B cell (primary cell): ENCODE results near the gene FBLN5. TPM values are rescaled to one million over a fixed set of nuclear protein-coding genes. Genes with fewer than 3 reads are reported as not detected.

Experiments
- ATAC-seq: fragments of 200-7000 bp; cut with Tn5 transposase; one replicate; pipeline ENCODE4 v1.10.0; 2021; ENCODE audit warnings: low read depth, mild to moderate bottlenecking, moderate number of reproducible peaks, moderate library complexity
- CTCF ChIA-PET: fragments of 350-600 bp; sonication (Branson Sonifier 250); formaldehyde crosslinking; loops from one replicate; lab custom pipeline; 2021; ENCODE audit warnings: antibody characterized with exemption, inconsistent platforms; lab: Charles Lee
- POLR2A ChIA-PET: fragments of 350-600 bp; sonication (Branson Sonifier 250); formaldehyde crosslinking; loops from one replicate; lab custom pipeline; 2021; ENCODE audit warnings: antibody characterized with exemption; lab: Charles Lee
- DNase-seq: peaks from one replicate; pipeline ENCODE4 v3.0.0; 2013
- H2AFZ ChIP-seq: 2 replicates; pipeline ENCODE4 v1.6.1; 2012; ENCODE audit warnings: mild to moderate bottlenecking, low read depth, low read length; ENCODE audit not compliant: insufficient read depth, poor library complexity, severe bottlenecking
- H3K27ac ChIP-seq, 2 donors: 1 replicate in 1 of 2; 2 replicates in 1 of 2; pipeline ENCODE4 v1.5.1; 2012 to 2013; ENCODE audit warnings: low read length in 2 of 2, mild to moderate bottlenecking in 2 of 2, moderate library complexity in 1 of 2
- H3K27me3 ChIP-seq, 4 experiments: fragments of 200-600 bp in 1 of 4; sonication (generic) in 1 of 4; replicated peaks in 1 of 4; 1 replicate in 2 of 4; 2 replicates in 2 of 4; pipeline versions ENCODE4 v1.6.1 to v1.7.0; 2013 to 2016; ENCODE audit warnings: low read length in 3 of 4, mild to moderate bottlenecking in 2 of 4, mixed read lengths in 1 of 4, moderate library complexity in 1 of 4; ENCODE audit not compliant: insufficient read depth in 4 of 4, control insufficient read depth in 3 of 4; ENCODE audit errors: control extremely low read depth in 1 of 4
- H3K36me3 ChIP-seq, 2 experiments: replicated peaks in 1 of 2; 1 replicate in 1 of 2; 2 replicates in 1 of 2; pipeline versions ENCODE4 v1.6.1 to v1.7.1; 2013; ENCODE audit warnings: low read length in 1 of 2; ENCODE audit not compliant: insufficient read depth in 2 of 2, control insufficient read depth in 1 of 2; ENCODE audit errors: control extremely low read depth in 1 of 2, extremely low read depth in 1 of 2
- H3K4me1 ChIP-seq, 2 donors: fragments of 200-600 bp in 1 of 2; sonication (generic) in 1 of 2; 1 replicate in 1 of 2; 2 replicates in 1 of 2; pipeline versions ENCODE4 v1.5.1 to v1.6.1; 2013 to 2017; ENCODE audit warnings: low read length in 2 of 2; ENCODE audit not compliant: control insufficient read depth in 2 of 2, insufficient read depth in 2 of 2
- H3K4me2 ChIP-seq: replicated peaks from 2 replicates; pipeline ENCODE3; 2012; ENCODE audit warnings: mild to moderate bottlenecking, low read depth, low read length; ENCODE audit not compliant: poor library complexity, severe bottlenecking
- H3K4me3 ChIP-seq, 5 experiments: fragments of 200-600 bp in 1 of 5; sonication (generic) in 1 of 5; 1 replicate in 3 of 5; 2 replicates in 2 of 5; pipeline versions ENCODE4 v1.5.1 to v1.7.0; 2011 to 2016; ENCODE audit warnings: low read length in 4 of 5, mild to moderate bottlenecking in 4 of 5, low read depth in 2 of 5, control low read depth in 1 of 5, moderate library complexity in 1 of 5; ENCODE audit not compliant: insufficient read depth in 1 of 5; ENCODE audit errors: control extremely low read depth in 1 of 5, extremely low read depth in 1 of 5
- H3K79me2 ChIP-seq: fragments of 200-600 bp; sonication (generic); one replicate; pipeline ENCODE4 v1.6.0; 2016; ENCODE audit warnings: low read length; ENCODE audit not compliant: control insufficient read depth, insufficient read depth
- H3K9ac ChIP-seq: fragments of 200-600 bp; sonication (generic); 2 replicates; pipeline ENCODE4 v1.6.1; 2017; ENCODE audit warnings: mild to moderate bottlenecking, low read length, moderate library complexity
- H3K9me3 ChIP-seq, 3 donors: one replicate each; pipeline versions ENCODE4 v1.6.1 to v1.7.1; 2013; ENCODE audit warnings: low read length in 2 of 3; ENCODE audit not compliant: control insufficient read depth in 2 of 3, insufficient read depth in 1 of 3; ENCODE audit errors: control extremely low read depth in 1 of 3
- H4K20me1 ChIP-seq: 2 replicates; pipeline ENCODE4 v1.6.0; 2012; ENCODE audit warnings: mild to moderate bottlenecking, low read length; ENCODE audit not compliant: insufficient read depth, control insufficient read depth, poor library complexity, severe bottlenecking
- H3K27ac Mint-ChIP-seq: one replicate; pipeline ENCODE4 v1.8.0; 2021; ENCODE audit warnings: mixed read lengths
- H3K27me3 Mint-ChIP-seq: one replicate; pipeline ENCODE4 v1.8.0; 2021; ENCODE audit warnings: mixed read lengths
- H3K4me1 Mint-ChIP-seq: one replicate; pipeline ENCODE4 v1.8.0; 2021; ENCODE audit warnings: mixed read lengths
- H3K4me3 Mint-ChIP-seq: one replicate; pipeline ENCODE4 v1.8.0; 2021; ENCODE audit warnings: mixed read lengths
- H3K9me3 Mint-ChIP-seq: one replicate; pipeline ENCODE4 v1.8.0; 2022; ENCODE audit warnings: mixed read lengths; ENCODE audit not compliant: insufficient read depth
- EZH2 ChIP-seq: IDR thresholded peaks from 2 replicates; pipeline ENCODE4 v1.6.1; 2012; ENCODE audit warnings: borderline replicate concordance, low read depth, mild to moderate bottlenecking, moderate library complexity, low read length; ENCODE audit not compliant: insufficient read depth, poor library complexity, severe bottlenecking
- WGBS: methylation state at CpG from one replicate; pipeline ENCODE4 v1.1.5; 2013; ENCODE audit warnings: missing lambda C conversion rate; ENCODE audit not compliant: insufficient coverage; 5-methylcytosine and 5-hydroxymethylcytosine counted together
- intact Hi-C: fragments of 100-400 bp; cut with micrococcal nuclease; formaldehyde crosslinking; loops from one replicate; pipeline ENCODE4 v1.10.0; 2022
- polyA plus RNA-seq: library from polyadenylated mRNA; depleted of rRNA; stranded (reverse); fragments of >200 nt; gene quantifications from 2 replicates; pipeline ENCODE4 v1.2.3, GENCODE V29; 2012
- total RNA-seq, 2 donors: library from RNA; stranded (reverse); fragments of 120-200 nt in 1 of 2; gene quantifications; 1 replicate in 1 of 2; 2 replicates in 1 of 2; pipeline versions ENCODE4 v1.2.3 to v1.2.4, GENCODE V29; 2013 to 2022
- TF ChIP-seq, protein P1 (sequence below): fragments of 200-600 bp; IDR thresholded peaks from one replicate; pipeline ENCODE4 v1.8.0; 2022; ENCODE audit warnings: antibody characterized with exemption, mild to moderate bottlenecking

The FBLN5 gene
- total and polyA plus RNA-seq, 2 donors (not counting 1 experiment from before 2014, with no cell fraction given): 0.31 to 0.37 TPM

DNA sequence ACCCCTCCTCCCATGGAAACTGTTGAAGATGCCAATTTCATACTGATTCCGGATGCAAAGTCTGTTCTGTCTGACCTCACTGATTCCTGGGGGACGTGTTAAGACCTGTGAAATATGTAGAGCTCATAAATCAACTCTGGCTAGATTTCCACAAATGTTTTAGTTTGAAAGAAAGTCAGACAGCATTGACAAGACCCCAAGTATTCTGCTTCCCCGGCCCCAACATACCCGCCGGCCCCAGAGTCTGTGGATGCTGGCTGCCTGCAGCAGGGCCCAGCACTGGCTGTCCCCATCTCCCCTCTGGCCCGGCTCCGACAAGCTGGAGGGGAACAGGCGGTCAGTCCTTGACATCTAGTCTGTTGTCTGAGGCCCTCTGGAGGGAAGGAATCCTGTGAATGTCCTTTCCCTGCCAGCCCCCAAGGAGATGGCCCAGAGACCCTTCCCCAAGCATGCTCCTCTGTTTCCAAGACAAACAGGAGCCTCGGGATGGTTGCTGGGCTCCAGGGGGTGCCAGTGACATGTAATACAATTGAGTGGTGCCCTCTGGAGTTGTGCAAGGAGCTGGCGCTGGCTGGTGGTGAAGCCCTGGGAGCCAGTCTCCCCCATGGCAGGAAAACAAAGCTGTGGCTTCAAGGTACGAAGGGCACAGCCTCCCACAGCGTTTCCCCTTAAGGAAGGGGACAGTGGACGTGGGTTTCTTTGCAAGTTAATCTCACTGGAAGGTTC lies 22.3 kb downstream of the FBLN5 start:
- TF ChIP-seq, protein P1, sequence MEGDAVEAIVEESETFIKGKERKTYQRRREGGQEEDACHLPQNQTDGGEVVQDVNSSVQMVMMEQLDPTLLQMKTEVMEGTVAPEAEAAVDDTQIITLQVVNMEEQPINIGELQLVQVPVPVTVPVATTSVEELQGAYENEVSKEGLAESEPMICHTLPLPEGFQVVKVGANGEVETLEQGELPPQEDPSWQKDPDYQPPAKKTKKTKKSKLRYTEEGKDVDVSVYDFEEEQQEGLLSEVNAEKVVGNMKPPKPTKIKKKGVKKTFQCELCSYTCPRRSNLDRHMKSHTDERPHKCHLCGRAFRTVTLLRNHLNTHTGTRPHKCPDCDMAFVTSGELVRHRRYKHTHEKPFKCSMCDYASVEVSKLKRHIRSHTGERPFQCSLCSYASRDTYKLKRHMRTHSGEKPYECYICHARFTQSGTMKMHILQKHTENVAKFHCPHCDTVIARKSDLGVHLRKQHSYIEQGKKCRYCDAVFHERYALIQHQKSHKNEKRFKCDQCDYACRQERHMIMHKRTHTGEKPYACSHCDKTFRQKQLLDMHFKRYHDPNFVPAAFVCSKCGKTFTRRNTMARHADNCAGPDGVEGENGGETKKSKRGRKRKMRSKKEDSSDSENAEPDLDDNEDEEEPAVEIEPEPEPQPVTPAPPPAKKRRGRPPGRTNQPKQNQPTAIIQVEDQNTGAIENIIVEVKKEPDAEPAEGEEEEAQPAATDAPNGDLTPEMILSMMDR: no peak
- TF ChIP-seq EZH2: no peak
- Mint-ChIP-seq H3K4me1 (no peaks in the 10 kb centered on the region), H3K9me3 (no peaks in the 10 kb centered on the region), H3K27ac (no peak overlapping the region), H3K27me3 (peaks cover 9% of the 10 kb centered on the region), H3K4me3 (no peak overlapping the region)
- H3K27me3 ChIP-seq: no peaks in the 10 kb centered on the region
- ChIA-PET POLR2A (no interaction called here), CTCF (interaction anchor here (0.7 to 1.1 kb wide), 2 partner anchors 14 to 191 kb away, joined by 3 read pairs; no protein-coding TSS in a partner anchor)
- H4K20me1 ChIP-seq: no peaks in the 10 kb centered on the region
- no peak overlapping the region for H3K4me3 ChIP-seq
- no peaks in the 10 kb centered on the region for H3K9me3 ChIP-seq
- no peak for DNase-seq
- intact Hi-C loops: no loop called here
- no peaks in the 10 kb centered on the region for H3K79me2 ChIP-seq
- H3K4me1 ChIP-seq: no peaks in the 10 kb centered on the region
- H3K9ac ChIP-seq: no peak overlapping the region
- no peak overlapping the region for H2AFZ ChIP-seq
- H3K4me2 ChIP-seq: no peak overlapping the region
- H3K27ac ChIP-seq: no peak overlapping the region
- 87% methylated on average over 12 of the region's 13 CpGs for WGBS
- no peak for ATAC-seq
- H3K36me3 ChIP-seq: no peaks in the 10 kb centered on the region

DNA sequence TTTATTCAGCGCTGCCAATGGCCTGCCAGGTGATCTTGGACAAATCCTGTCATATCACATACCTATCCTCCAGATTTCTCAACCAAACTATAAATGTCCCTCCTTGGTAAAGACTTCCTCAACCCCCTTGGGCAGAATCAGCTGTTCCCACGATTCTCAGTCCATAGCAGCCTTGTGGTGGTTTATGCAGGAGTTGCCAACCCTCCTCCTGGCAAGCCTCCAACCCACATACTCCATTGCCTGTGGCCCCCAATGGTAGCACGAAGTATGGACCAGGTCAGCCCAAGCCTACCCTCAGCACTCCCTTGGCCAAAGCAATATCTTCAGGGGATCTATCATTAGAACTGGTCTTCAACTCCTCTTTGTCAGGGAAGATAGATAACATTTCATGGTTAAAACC lies 27.0 kb downstream of the FBLN5 start:
- H3K4me1 ChIP-seq: no peaks in the 10 kb centered on the region
- peaks cover 0 to 2% (median 0%) of the 10 kb centered on the region in 4 experiments for H3K27me3 ChIP-seq
- Mint-ChIP-seq H3K4me1 (no peaks in the 10 kb centered on the region), H3K27ac (no peak overlapping the region), H3K9me3 (no peaks in the 10 kb centered on the region), H3K27me3 (peaks cover 26% of the 10 kb centered on the region), H3K4me3 (no peak overlapping the region)
- POLR2A ChIA-PET: interaction anchor here (0.5 to 0.6 kb wide), 2 partner anchors 856 to 929 kb away, joined by 4 to 9 read pairs; no protein-coding TSS in a partner anchor
- H3K27ac ChIP-seq: no peak overlapping the region
- H3K4me3 ChIP-seq: no peak overlapping the region
- no peak overlapping the region for H2AFZ ChIP-seq
- CTCF ChIA-PET: no interaction called here
- no peaks in the 10 kb centered on the region for H3K79me2 ChIP-seq
- H3K9me3 ChIP-seq: peaks cover 0 to 2% (median 0%) of the 10 kb centered on the region in 3 donors
- ATAC-seq (no peak), DNase-seq (no peak)
- H3K36me3 ChIP-seq: no peaks in the 10 kb centered on the region
- no peaks in the 10 kb centered on the region for H4K20me1 ChIP-seq
- intact Hi-C loops: no loop called here
- WGBS: 44% methylated on average over 2 of the region's 3 CpGs
- H3K9ac ChIP-seq: no peak overlapping the region
- no peak for TF ChIP-seq EZH2
- TF ChIP-seq, protein P1: no peak
- H3K4me2 ChIP-seq: no peak overlapping the region
